Stimulated activated CD8-positive, alpha-beta memory T cell treated with anti-CD3 and anti-CD28 coated beads, Interleukin-12 subunit alpha, Interleukin-12 subunit beta, amount 100 ng/mL, for 1 hour (primary cell): ENCODE data around the gene SCG5.

Experiments
- DNase-seq: peaks from one replicate; pipeline ENCODE4 v3.0.0-alpha.2; 2020; ENCODE audit warnings: low read depth

Gene SCG5

DNA sequence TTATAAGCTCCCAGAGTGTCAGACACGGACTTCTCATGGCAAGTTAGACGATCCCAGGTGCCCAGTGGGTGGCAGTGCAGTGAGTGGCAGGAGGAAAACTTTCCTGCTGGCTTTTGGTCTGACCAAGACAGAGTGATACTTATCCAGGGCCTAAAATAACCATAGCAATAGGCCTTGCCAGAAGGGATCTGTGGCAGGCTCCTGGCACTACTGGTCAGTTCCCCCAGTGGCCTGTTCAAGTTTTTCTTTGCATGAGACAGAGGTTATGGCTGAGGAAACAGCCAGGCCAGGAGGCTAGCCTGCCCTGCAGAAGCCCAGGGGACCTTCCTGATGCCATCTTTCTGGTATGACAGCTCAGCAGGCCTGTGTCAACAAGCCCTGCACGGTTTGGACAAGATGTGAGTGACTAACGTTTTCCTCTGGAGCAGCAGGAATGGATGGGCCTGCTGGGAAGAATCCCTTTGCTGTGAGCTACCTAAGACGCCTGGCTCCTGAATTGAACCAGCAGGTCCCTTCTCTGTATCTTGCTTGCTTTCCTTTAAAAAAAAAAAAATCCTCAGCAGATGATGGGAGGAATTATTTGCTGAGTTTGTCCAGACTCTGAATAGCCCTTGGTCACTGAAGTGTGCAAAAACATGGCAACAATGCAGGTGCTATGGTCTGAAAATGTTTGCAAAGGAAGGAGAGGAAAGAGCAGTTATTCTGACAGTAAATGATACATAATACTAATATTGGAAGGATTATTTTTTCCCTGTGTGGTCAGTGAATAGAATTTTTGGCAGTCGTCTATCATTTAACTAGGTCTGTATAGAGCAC lies 18.0 kb downstream of the SCG5 start:
- DNase-seq, result no peak

GRCh38 chr15:32663671-32664070 lies 22.2 kb downstream of the SCG5 start:
- DNase-seq, result no peak

DNA sequence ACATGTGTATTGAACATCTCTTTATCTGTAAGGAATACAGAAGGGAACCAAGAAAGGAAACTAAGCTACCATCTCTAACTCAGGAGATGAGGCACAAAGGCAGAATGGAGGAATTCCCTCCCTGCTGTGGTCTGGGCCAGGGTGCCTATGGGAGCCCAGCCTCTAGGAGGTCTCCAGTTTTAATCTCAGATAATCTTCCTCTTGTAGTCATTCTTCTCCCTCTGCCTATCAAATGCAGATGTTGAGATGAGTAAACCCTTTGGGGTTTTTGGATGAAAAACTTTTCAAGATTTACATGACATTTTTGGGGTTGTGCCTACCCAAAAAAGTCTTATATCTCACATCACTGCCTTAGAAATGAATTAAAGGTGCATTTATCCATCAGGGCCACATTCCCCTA lies 23.3 kb downstream of the SCG5 start:
- no peak for DNase-seq

DNA sequence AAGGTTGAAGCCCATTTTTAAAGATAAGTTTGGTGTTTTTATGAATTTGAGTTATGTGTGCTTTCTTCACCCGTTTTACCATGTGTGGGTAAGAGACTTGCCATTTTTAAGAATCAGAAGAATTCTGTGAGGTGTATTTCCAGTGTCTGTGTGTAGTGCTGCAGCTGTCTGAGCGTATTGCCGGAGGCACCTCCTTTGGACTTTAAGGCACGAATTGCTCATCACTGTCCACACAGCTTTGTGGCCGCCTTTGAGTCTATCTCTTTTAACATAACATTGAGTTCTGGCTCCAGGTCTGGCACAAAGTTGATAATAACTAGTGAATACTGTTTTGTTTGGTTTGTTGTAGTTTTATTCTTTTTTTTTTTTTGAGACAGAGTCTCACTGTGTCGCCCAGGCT lies 25.8 kb downstream of the SCG5 start:
- no peak for DNase-seq

- no peak for DNase-seq
Observed at GRCh38 chr15:32668942-32669341, 27.4 kb downstream of the SCG5 start.

GRCh38 chr15:32669896-32670611 lies 28.5 kb downstream of the SCG5 start:
- no peak for DNase-seq

GRCh38 chr15:32670623-32671022 lies 29.1 kb downstream of the SCG5 start:
- no peak for DNase-seq

DNA sequence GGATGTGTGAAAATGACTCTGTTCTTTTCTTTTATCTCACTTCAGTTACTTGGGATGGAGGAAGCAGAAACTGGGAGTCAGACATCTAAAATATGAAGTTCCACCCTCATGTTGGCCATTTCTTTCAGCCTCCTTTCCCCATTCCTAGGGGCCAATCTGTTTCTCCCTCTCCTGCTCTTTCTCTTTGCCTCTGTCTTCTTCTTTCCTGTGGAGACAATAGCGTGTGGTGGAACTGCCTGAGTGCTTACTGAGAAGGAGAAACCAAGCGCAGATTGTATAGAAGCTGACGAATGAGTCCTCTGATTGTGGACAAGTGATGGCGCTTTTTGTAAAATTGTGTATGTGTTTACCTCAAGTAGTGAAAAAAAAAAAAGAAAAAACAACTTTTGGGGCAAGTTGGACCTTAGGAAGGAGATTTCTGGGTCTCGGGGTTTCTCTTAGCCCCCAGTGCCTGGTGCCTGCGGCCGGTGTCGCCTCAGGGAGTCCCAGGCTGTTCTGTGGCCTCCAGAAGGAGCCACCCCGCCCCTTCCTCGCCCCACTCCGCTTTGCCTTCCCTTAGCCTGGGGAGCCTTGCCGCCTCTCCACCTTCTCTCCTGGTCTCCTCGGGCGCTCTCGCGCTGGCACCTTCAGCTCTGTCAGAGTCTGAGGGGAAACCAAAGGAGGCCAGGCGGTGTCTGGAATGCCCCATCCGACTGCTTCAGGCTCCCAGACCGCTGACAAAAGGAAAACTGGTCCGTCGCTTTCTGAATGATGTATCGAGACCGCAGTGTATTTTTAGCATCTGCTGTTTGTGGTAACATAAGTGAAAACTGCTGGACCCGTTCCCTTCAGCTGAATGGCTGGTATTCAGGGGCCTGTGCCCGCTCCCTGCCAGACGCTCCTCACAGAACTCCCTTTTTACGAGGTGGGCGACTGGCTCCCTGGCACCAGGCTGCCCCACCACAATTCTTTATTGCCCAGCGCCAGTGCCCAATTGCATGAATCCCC lies 30.1 kb downstream of the SCG5 start:
- DNase-seq, result no peak

DNA sequence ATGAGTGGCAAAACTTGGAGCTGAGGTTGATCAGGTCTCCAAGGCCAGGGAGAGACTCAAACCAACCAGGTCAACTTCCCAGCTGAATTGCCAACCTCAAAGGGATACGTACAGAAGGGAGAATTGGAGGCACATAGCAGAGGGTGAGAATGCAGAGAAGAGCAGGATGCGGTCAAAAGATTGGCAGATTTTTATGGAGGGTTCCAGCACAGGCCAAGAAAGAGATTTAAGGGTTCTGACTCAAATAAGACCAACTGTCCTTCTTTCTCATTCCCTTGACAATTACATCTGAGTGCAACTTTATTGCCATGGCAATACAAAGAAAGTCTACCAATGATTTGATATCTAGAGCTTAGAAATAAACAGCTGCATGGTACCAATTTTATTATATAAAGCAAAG lies 33.2 kb downstream of the SCG5 start:
- no peak for DNase-seq

DNA sequence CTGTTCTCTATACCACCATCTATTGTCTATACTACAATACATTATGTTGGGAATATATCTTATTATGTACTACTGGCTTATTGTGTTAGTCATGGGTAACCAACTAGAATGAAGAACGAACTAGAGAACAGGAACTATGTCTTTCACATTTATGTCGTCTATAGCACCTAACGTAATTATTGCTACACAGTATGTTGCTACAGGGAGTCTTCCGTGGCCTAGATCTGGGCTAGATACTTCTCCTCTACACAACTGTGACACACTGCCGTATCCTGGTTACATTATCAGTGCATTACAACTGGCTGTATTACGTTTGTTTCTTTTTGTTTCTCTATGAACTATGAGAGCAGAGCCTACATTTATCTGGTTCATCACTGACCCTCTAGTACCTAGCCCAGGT lies 34.0 kb downstream of the SCG5 start:
- no peak for DNase-seq

DNA sequence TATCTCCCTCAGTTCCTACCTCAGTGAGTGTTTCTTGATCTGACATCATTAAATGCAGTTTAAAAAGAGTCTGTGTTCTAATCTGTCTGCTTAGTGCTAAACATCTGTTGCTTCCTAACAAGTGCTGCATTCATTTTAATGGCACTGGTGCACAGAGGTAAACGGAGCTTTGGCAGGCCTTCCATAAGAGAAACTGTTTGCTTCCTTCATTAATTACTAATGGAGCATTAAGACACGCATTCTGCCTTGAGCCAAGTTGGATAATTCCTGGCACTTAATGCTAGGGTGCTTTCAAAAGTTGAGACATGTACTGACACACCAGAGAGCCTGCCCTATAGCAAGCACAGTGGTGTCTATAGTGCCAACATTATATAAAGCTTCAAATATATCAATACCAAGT lies 34.7 kb downstream of the SCG5 start:
- DNase-seq, result no peak

DNA sequence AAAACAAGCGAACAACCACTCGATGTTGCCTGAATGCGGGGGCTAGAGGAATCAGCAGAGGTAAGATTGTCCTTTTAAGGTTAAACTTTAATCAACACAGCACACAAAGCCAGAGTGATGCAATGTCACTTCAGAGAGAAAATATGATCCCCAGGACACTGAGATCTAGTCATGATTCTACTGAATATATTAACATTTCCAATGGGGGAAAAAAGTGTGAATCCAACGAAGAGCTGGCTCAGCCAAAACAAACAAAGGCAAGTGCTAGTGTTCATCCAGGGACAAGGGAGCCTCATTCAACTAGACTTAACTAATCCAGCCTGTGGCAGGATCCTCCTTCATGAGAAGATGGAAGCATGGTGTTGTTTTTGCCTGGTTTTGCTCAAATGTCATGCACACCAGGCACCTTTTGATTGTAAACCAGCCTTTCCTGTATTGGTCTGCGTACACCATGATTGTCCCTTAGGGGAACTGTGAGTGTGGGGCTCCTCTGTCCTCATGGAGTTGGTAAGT lies 35.8 kb downstream of the SCG5 start:
- no peak for DNase-seq

GRCh38 chr15:32679298-32679690 lies 37.8 kb downstream of the SCG5 start:
- DNase-seq, result no peak

GRCh38 chr15:32682569-32682968 lies 41.1 kb downstream of the SCG5 start:
- no peak for DNase-seq

DNA sequence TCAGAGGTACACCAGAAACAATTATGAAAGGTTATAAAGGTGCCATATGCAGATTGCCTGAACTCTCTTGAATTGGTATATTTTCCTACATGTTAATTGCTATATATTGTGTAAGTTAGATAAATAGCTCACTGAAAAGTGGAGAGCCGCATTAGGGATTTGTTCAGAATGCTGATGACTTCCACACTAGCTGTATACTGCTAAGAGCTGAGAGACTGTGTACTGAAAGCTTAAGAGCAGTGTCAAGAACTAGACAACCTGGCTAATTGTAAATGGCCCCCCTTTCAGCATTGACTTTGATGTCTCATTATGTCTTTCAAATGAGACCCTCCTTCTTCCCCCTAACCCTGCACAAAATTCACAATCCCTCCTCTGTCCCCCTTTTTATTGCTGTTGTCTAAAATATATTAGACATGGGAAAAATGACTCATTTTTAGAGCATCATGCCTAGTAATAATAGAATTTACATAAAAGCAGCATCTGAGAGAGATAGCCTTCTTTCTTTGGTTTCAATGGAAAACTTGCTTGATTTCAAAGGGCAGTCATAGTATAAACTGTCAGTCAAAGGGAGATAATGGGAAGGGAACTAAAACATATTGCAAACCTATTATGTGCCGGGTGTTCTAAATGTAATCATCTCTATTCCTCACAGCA lies 41.6 kb downstream of the SCG5 start:
- DNase-seq, result no peak

DNA sequence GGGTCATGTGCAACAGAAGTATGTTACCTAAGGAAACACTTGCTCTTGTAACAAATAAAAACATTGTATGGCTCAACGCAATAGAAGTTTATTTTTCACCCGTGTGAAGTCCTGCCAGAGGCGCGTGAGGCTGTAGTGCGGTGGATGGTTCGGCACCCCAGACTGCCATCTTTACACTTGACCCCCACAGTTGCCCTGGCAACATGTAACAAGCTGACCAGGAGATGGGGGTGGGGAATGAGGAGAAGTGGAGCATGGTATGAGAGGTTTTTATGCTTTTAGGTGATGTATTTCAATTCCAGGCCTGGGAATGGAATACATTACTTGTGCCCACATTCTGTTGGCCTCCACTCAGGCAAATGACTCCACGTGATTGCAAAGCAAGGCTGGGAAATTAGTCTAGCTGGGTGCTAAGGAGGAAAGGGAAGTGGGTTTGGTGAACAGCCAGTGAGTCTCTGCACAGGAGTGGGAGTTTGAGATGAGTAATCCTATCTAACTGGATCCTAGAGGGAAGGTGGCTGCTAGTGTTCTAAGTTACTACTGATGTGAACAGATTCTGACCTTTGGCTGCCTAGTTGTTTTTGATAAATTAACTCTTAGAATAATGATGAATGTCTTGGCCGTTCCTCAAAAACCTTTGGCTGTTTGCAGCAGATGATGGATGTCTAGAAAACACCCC lies 42.5 kb downstream of the SCG5 start:
- no peak for DNase-seq

- no peak for DNase-seq
Observed at GRCh38 chr15:32685576-32685975, 44.1 kb downstream of the SCG5 start.

DNA sequence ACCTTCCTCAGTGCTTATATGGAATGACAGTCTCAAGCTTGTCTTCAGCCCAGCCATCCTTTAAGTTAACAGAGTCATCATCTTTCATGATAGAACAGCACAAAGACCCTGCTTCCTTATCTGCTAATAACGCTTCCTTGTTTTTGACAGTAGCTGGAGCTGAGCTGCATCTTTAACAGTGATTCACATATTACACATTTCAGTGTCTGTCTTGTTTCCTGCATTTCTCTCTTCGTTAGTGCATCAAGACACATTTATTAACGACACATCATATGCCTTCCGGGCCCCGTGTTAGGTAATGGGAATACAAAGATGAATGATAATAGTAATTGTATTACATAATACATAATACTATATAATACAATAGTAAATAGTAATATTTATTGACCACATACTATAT lies 46.0 kb downstream of the SCG5 start:
- no peak for DNase-seq

DNA sequence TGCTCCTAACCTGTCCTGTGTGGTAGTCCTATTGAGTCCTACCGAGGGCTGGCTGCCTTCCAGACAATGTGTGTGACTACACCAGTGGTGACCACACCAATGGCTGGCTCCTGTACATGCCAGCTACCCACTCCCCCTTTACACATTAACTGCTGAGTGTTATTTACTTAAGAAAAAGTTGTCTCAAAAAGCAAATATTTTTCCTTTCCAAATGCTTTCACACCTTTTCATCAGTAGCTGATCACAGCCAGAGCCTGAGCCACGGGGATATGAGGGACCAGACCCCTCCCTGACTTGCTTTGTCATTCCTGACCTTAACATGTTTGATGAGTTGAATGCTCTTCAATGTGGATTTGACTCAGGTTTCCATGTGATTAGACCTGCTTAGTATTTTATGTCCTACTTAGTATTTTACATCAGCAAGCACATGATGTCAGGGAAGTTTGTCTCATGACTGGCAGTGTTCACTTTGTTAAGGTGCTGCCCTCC lies 46.7 kb downstream of the SCG5 start:
- DNase-seq, result no peak

GRCh38 chr15:32690941-32691688 lies 49.6 kb downstream of the SCG5 start:
- no peak for DNase-seq
